Fibroblast of mammary gland (primary cell): ENCODE data around the gene DISC1.

Experiments used
- DNase-seq: peaks from one replicate; pipeline ENCODE4 v3.0.0-alpha.2; 2010; ENCODE audit warnings: low read depth
- H3K4me3 ChIP-seq: 2 replicates; pipeline ENCODE4 v1.5.1; 2011; ENCODE audit warnings: low read depth, mild to moderate bottlenecking, low read length, moderate library complexity; ENCODE audit not compliant: control insufficient read depth
- CTCF ChIP-seq: conservative IDR thresholded peaks from 2 replicates; pipeline ENCODE4 v1.5.1; 2011; ENCODE audit warnings: low read depth, low read length, inconsistent platforms; ENCODE audit not compliant: control insufficient read depth, insufficient read depth

DISC1 gene

DNA sequence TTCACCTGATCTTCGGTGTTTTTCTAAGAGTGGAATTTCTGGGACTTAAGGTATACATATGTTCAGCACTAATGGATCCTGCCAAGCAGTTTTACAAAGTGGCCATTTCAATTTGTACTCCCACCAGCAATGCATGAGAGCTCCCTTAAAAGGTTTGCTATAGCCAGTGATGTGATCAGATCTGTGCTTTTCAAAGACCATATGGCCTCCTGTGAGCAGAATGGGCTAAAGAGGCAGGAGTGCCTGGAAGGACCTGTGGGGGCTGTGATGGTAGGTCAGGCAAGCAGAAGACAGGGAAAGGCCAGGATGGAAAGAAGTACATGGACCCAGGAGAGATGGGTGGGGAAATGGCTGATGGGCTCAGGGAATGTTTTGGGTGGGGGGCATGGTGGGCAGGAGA is 252.7 kb downstream of the DISC1 start:
- DNase-seq, result no peak
- no peak for TF ChIP-seq CTCF
- no peak overlapping the region for H3K4me3 ChIP-seq

GRCh38 chr1:231882333-231882732 is 255.7 kb downstream of the DISC1 start:
- H3K4me3 ChIP-seq, result no peak overlapping the region
- no peak for DNase-seq
- TF ChIP-seq CTCF, result no peak

DNA sequence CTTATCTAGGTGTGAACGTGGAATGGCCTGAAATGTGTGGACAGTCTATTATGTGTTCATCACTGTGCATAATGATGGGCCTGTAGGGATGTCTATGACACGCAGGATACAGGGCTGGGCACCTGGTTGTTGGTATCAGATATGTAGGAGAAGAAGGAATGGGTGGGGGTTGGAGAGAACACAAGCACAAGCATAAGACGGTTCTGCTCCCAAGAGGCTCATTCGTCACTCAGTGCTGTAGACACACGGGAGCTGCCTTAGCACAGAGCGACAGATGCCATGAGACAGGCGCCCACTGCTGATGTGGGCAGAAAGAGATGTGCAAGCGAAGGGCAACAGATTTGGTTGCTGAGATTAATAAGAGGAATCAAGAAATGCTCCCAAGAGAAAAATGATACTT is 256.2 kb downstream of the DISC1 start:
- no peak overlapping the region for H3K4me3 ChIP-seq
- TF ChIP-seq CTCF, result no peak
- DNase-seq, result no peak

GRCh38 chr1:231883382-231883781 is 256.8 kb downstream of the DISC1 start:
- DNase-seq, result no peak
- no peak for TF ChIP-seq CTCF
- no peak overlapping the region for H3K4me3 ChIP-seq

DNA sequence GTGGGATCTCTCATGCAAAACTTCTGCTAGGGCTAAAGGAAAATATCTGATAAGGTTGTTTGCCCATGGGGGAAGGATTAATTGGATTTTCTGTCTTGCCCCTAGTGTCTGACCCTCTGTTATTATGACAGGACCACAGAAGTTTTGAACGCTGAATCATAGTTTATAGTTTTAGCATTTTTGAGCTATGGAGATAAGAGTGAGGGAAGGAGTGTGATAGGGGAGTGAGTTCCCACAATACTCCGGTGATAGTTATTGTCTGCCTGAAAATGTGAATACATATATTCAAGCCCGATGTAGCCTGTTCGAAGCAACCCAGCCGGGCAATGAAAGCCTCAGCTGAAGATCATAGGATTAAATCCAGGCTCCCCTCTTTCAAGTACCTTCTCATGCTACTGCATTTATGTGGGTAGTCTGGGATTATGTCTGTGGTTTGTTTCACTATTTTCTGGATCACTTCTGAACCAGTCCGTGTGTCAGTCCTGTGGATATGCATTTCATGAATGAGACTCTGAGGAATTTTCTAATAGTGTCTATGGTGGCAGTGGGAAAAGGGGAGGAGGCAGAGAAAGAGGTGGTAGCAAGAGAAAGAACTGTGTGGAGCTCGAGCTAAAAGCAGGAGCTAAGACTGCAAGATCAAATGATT is 258.7 kb downstream of the DISC1 start:
- TF ChIP-seq CTCF, result no peak
- no peak for DNase-seq

DNA sequence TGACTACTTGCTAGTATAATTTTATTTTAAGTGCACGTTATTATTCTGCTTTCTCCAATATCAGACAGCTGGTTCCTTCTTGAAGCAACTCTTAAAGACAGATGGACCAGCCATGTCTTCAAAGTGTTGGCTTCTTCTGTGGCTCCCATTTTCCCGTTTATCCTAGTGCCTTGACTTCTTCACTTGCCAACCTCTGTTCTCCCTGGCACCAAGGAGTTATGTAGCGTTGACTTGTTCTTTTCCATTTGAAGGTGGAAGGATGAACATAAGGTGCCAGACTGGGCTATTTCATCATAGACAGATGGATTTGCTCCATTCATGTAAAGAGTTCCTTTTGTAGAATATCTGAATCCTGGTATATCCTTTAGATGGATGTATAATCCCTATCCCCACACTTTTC is 260.6 kb downstream of the DISC1 start:
- no peak for DNase-seq
- no peak for TF ChIP-seq CTCF
- no peak overlapping the region for H3K4me3 ChIP-seq

More for the DNA sequence above, 258.7 kb downstream of the DISC1 start:
- H3K4me3 ChIP-seq, result no peak overlapping the region

DNA sequence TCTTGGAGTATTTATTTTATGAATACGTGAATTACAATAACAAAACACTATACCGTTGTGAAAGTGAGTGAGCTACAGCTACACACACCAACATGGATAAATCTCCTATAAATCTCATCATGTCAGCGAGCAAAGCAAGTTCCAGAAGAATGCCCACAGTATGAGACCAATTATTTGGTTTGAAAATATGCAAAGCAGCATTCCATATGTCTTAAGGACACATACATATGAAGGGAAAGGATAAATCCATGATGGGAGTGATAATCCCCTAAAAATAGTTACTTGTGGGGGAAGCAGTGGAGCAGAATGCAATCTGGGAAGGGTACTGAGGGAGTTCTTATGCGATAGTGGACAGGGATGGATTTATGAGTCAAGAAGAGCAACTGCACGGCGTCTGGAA is 261.3 kb downstream of the DISC1 start:
- no peak for DNase-seq
- TF ChIP-seq CTCF, result no peak
- H3K4me3 ChIP-seq, result no peak overlapping the region
